ENCODE data around the gene ADA. TPM values are rescaled to one million over a fixed set of nuclear protein-coding genes. Genes with fewer than 3 reads are reported as not detected.

The ADA gene
- total and polyA plus RNA-seq, 2 of the 13 experiments (the other 11 are each of a cell fraction or from before 2014, with no cell fraction given): 2.5 to 11.3 TPM

GRCh38 chr20:44642203-44643153 lies 9.0 kb downstream of the ADA start (continued):
- TF ChIP-seq ARID5B (CRISPR knock-in tag; IDR thresholded peaks at IDR 0.05) (no peak), ADNP (CRISPR knock-in tag; IDR thresholded peaks at IDR 0.05) (no peak), ZNF510 (CRISPR knock-in tag; IDR thresholded peaks at IDR 0.05; ENCODE audit: low read depth) (0 out of 2 replicates have a peak, but pooled peaks have one; percentile 42), ZKSCAN1 (IDR thresholded peaks at IDR 0.05; ENCODE audit: low read length) (no peak), E2F1 (CRISPR knock-in tag; IDR thresholded peaks at IDR 0.05) (no peak), ZNF83 (CRISPR knock-in tag; IDR thresholded peaks at IDR 0.05; ENCODE audit: borderline replicate concordance) (no peak), CBX2 (IDR thresholded peaks at IDR 0.05; ENCODE audit: low read depth, low read length) (no peak), CBX2 (CRISPR knock-in tag; IDR thresholded peaks at IDR 0.05; ENCODE audit: low read depth) (no peak), MAF1 (CRISPR knock-in tag; IDR thresholded peaks at IDR 0.05; ENCODE audit: borderline replicate concordance) (no peak), ZGPAT (CRISPR knock-in tag; IDR thresholded peaks at IDR 0.05) (no peak), HNF4G (IDR thresholded peaks at IDR 0.05; ENCODE audit: borderline replicate concordance, low read depth, low read length) (no peak), HNF4G (CRISPR knock-in tag; IDR thresholded peaks at IDR 0.05; ENCODE audit: borderline replicate concordance, low read depth) (peak; percentile 69; the same call in 1 of the 2 replicates), PCBP1 (IDR thresholded peaks at IDR 0.05; ENCODE audit: borderline replicate concordance, low read depth, low read length) (no peak), SNRNP70 (IDR thresholded peaks at IDR 0.05; ENCODE audit: low read depth, low read length) (no peak), ONECUT2 (CRISPR knock-in tag; IDR thresholded peaks at IDR 0.05) (no peak), ZNF878 (CRISPR knock-in tag; IDR thresholded peaks at IDR 0.05) (0 out of 2 replicates have a peak, but pooled peaks have one; percentile 35), EED (CRISPR knock-in tag; IDR thresholded peaks at IDR 0.05) (no peak), SKIL (CRISPR knock-in tag; IDR thresholded peaks at IDR 0.05; ENCODE audit: borderline replicate concordance) (no peak), JDP2 (CRISPR knock-in tag; IDR thresholded peaks at IDR 0.05; ENCODE audit: borderline replicate concordance) (no peak), SRSF4 (IDR thresholded peaks at IDR 0.05; ENCODE audit: low read depth, low read length, poor library complexity, severe bottlenecking) (no peak), MBNL3 (CRISPR knock-in tag; conservative IDR thresholded peaks at IDR 0.05) (no peak)

All from HepG2 (cell line).